ENCODE results near the gene SFXN4.

The SFXN4 gene

DNA sequence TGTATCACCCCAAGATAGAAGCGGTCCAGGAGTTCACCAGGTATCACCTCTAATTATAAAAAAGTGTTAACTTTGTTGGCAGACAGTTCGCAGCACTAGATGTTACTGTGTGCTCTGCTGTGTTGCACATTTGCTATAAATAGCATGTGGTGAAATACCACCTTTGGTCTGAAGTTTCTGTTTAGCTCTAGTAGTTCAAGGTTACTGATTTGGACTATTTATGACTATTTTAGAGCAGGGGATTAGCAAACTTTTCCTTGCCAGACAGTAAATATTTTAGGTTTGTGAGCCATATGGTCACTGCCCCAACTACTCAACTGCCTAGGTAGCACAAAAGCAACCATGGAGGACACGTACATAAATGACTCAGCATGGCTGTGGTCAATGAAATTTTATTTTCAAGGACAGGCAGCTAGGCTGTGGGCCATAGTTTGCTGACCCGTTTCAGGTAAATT, 45.1 kb downstream of the SFXN4 start:
- no peak overlapping the region for H3K4me3 ChIP-seq (ENCODE audit: low read length)
- DNase-seq (ENCODE audit: low read depth) = peak; percentile 82
- TF ChIP-seq, protein P1, sequence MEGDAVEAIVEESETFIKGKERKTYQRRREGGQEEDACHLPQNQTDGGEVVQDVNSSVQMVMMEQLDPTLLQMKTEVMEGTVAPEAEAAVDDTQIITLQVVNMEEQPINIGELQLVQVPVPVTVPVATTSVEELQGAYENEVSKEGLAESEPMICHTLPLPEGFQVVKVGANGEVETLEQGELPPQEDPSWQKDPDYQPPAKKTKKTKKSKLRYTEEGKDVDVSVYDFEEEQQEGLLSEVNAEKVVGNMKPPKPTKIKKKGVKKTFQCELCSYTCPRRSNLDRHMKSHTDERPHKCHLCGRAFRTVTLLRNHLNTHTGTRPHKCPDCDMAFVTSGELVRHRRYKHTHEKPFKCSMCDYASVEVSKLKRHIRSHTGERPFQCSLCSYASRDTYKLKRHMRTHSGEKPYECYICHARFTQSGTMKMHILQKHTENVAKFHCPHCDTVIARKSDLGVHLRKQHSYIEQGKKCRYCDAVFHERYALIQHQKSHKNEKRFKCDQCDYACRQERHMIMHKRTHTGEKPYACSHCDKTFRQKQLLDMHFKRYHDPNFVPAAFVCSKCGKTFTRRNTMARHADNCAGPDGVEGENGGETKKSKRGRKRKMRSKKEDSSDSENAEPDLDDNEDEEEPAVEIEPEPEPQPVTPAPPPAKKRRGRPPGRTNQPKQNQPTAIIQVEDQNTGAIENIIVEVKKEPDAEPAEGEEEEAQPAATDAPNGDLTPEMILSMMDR (conservative IDR thresholded peaks at IDR 0.05; ENCODE audit: low read length) = no peak

DNA sequence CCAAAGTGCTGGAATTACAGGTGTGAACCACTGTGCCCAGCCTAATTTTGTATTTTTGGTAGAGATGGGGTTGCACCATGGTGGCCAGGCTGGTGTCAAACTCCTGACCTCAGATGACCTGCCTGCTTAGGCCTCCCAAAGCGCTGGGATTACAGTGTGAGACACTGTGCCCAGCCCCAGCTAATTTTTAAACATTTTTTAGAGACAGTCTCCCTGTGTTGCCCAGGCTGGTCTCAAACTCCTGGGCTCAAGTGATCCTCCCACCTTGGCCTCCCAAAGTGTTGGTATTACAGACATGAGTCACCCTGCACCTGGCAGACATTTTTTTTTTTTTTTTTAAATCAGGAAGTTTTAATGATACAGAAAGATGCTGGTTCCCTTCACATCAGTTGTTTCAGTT, 46.1 kb downstream of the SFXN4 start:
- TF ChIP-seq, protein P1 (conservative IDR thresholded peaks at IDR 0.05; ENCODE audit: low read length) = no peak
- H3K4me3 ChIP-seq (ENCODE audit: low read length) = no peak overlapping the region
- DNase-seq (ENCODE audit: low read depth) = no peak

DNA sequence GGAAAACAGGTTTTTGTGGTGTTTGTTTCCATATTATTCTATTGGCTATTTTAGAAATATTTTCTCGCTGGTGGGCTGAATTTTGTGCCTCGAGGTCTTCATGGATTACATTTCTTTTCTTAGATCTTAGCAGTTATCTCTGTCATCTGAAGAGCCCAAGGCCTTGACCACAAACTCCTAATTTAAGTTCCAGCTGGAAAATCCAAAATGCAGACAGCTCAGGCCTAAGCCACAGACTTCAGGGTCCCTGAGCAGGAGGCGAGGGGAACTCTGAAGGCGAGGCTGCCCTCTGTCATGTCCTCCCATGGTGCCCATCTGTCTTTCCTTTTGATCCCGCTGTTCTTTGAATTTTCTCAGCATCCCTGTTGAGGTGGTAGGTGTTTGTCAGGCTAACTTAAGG, 47.3 kb downstream of the SFXN4 start:
- TF ChIP-seq, protein P1 (conservative IDR thresholded peaks at IDR 0.05; ENCODE audit: low read length) = no peak
- no peak for DNase-seq (ENCODE audit: low read depth)
- no peak overlapping the region for H3K4me3 ChIP-seq (ENCODE audit: low read length)

DNA sequence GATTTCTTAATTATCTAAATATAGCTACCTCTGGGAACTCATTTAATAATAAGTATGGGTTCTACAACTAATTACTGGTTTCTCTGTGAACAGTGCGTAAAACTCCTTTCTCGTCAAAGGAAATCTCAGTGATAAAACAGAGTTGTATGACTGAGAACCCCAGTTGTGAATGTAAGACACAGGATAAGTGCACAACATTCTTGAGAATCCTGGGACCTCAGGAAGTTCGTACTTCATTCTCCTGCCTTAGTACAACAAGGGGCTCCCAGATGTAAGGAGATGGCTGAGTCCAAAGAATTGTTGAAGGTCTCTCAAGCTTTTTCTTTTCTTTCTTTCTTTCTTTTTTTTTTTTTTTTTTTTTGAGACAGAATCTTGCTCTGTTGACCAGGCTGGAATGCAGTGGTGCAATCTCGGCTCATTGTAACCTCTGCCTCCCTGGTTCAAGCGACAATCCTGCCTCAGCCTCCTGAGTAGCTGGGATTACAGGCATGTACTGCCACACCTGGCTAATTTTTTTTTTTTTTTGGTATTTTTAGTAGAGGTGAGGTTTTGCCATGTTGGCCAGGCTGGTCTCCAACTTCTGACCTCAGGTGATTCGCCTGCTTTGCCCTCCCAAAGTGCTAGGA, 49.1 kb downstream of the SFXN4 start:
- TF ChIP-seq, protein P1 (conservative IDR thresholded peaks at IDR 0.05; ENCODE audit: low read length) = no peak
- H3K4me3 ChIP-seq (ENCODE audit: low read length) = no peak overlapping the region
- DNase-seq (ENCODE audit: low read depth) = no peak

DNA sequence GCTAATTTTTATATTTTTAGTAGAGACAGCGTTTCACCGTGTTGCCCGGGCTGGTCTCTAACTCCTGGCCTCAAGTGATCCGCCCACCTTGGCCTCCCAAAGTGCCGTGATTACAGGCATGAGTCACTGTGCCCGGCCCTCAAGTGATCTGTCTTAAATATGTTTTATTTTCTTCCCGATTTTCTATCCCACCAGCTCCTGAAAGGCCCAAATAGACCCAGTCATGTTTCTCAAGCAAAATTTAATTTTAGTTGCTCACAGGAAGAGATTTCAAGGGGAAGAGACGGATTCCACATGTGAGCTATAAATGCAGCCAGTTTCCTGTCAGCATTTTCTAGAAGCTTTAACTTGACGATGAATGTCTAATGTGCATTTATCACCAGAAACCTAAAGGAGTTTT, 49.6 kb downstream of the SFXN4 start:
- no peak for DNase-seq (ENCODE audit: low read depth)
- TF ChIP-seq, protein P1 (conservative IDR thresholded peaks at IDR 0.05; ENCODE audit: low read length) = no peak
- H3K4me3 ChIP-seq (ENCODE audit: low read length) = no peak overlapping the region

DNA sequence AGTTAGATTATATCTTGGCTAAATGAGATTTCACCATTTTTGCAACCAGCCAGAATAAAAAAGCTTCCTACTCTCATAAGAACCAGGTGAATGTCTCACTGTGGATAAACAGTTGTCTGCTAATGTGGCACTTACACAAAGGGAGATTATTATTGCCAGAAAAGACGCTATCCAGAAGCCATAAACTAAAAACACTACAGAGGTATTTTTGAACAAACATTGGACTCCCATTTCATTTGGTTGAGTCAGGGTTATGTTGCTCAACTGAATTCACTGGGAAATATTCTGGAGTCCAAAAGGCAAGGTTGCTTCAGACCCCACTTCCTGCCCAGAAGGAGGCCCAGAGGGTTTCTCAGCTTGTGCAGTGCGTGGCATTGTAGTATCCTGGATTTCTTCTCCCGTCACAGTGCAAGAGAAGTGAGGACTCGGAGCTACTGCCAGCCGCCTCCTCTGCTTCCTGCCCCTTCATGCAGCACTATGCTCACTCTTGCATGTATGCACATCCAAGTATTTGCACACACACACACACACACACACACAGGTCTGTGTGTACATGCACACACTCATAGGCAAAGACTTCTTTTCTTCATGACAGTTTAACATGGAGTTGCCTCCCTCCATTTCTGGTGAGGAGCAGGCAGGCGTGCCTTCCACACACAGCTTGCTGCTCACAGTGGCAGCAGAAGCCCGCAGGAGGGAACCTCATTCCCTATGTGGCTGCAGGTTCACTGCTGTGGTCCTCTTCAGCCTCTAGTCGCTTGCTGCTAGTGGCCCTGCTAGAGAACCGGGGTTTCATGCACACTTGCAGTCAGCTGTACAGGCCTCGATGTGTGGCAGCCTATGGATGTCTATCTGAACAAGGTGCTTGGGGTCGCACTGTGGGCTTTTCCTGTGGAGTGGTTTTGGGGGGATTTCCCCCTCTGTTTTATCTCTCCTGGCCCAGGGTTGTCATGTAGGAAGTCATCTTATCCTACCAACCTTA, 51.5 kb downstream of the SFXN4 start:
- H3K4me3 ChIP-seq (ENCODE audit: low read length) = no peak overlapping the region
- DNase-seq (ENCODE audit: low read depth) = peak; percentile 96
- TF ChIP-seq, protein P1 (conservative IDR thresholded peaks at IDR 0.05; ENCODE audit: low read length) = no peak

Measured in AG10803 (cell line).